Activated naive CD4-positive, alpha-beta T cell treated with anti-CD3 and anti-CD28 coated beads, Interleukin-2, amount 10 ng/mL, durations not matched to agents 7 days and 5 days (primary cell): ENCODE data around the gene ARL15.
A peak's percentile ranks its signal among the peaks of the same experiment; 100 is the strongest.

Source experiments
- CTCF ChIA-PET: fragments of 350-600 bp; sonication (Branson Sonifier 250); formaldehyde crosslinking; loops from one replicate; lab custom pipeline; 2021; ENCODE audit warnings: antibody characterized with exemption; lab: Charles Lee
- DNase-seq: peaks from one replicate; pipeline ENCODE4 v3.0.0-alpha.2; 2020
- H3K27ac Mint-ChIP-seq: one replicate; pipeline ENCODE4 v1.8.0; 2021; ENCODE audit warnings: mild to moderate bottlenecking, moderate library complexity, mixed read lengths
- H3K27me3 Mint-ChIP-seq: one replicate; pipeline ENCODE4 v1.8.0; 2021; ENCODE audit warnings: mild to moderate bottlenecking, mixed read lengths
- H3K36me3 Mint-ChIP-seq: one replicate; pipeline ENCODE4 v1.8.0; 2021; ENCODE audit warnings: mixed read lengths
- H3K4me1 Mint-ChIP-seq: one replicate; pipeline ENCODE4 v1.8.0; 2021; ENCODE audit warnings: mixed read lengths
- H3K4me3 Mint-ChIP-seq: one replicate; pipeline ENCODE4 v1.8.0; 2021; ENCODE audit warnings: mild to moderate bottlenecking, moderate library complexity, mixed read lengths
- H3K9me3 Mint-ChIP-seq: one replicate; pipeline ENCODE4 v1.8.0; 2021; ENCODE audit warnings: mixed read lengths

The ARL15 gene

DNA sequence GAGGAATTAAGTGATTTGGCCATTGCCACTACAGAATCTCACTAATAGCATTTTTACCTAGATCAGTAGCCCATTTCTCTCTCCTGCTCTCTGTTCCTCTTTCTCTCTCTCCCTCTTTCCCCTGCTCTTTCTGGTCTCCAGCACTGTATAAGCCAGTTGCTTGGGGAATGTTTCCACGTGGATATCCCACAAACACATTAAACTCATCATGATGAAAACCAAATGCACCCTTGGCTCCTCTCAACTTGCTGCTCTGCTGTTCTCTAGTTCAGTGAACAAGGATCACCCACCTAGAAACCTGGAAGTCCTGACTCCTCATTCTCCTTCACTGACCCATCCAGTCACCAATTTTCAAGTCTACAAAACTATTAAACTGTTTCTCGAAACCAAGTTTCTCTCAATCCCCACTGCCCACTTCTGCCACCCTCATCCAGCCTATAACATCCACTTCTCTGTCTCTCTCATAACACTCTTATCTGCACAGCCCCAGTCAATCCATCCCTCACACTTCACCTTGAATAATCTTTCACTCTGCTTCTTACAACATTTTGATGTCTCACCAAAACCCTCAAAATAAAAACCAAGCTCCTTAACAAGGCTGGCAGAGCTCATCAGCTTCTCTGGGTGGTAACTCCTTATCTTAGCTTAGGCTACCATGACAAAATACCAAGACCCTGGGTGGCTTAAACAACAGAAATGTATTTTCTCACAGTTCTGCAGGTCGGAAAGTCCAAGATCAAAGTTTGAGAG is 79.3 kb downstream of the ARL15 start:
- CTCF ChIA-PET: interaction anchor here (1.3 kb wide), 1 partner anchor 9 kb away, joined by 3 read pairs; no protein-coding TSS in a partner anchor
- Mint-ChIP-seq H3K9me3 (no peaks in the 10 kb centered on the region), H3K27me3 (peaks cover 7% of the 10 kb centered on the region), H3K4me3 (no peak overlapping the region), H3K4me1 (peaks cover 3% of the 10 kb centered on the region), H3K27ac (no peak overlapping the region), H3K36me3 (no peaks in the 10 kb centered on the region)
- DNase-seq: no peak

GRCh38 chr5:54229041-54229780 is 81.2 kb downstream of the ARL15 start:
- Mint-ChIP-seq H3K4me3 (no peak overlapping the region), H3K4me1 (no peaks in the 10 kb centered on the region), H3K27me3 (peaks cover 7% of the 10 kb centered on the region), H3K36me3 (no peaks in the 10 kb centered on the region), H3K9me3 (no peaks in the 10 kb centered on the region), H3K27ac (no peak overlapping the region)
- CTCF ChIA-PET: interaction anchor here (0.7 to 2.5 kb wide), 15 partner anchors 15 to 1281 kb away, joined by 3 to 17 read pairs (median 4); no protein-coding TSS in a partner anchor
- DNase-seq: peak; percentile 82

- no peaks in the 10 kb centered on the region for H3K36me3 Mint-ChIP-seq
- CTCF ChIA-PET: interaction anchor here (1.1 to 1.7 kb wide), 4 partner anchors 17 to 1057 kb away, joined by 3 to 15 read pairs (median 4); no protein-coding TSS in a partner anchor
- no peak overlapping the region for H3K4me3 Mint-ChIP-seq
- no peaks in the 10 kb centered on the region for H3K9me3 Mint-ChIP-seq
- DNase-seq: no peak
- H3K4me1 Mint-ChIP-seq: no peaks in the 10 kb centered on the region
- H3K27ac Mint-ChIP-seq: no peak overlapping the region
- peaks cover 7% of the 10 kb centered on the region for H3K27me3 Mint-ChIP-seq
Measured at GRCh38 chr5:54227759-54228158, 82.6 kb downstream of the ARL15 start.

GRCh38 chr5:54227109-54227508 is 83.3 kb downstream of the ARL15 start:
- H3K4me1 Mint-ChIP-seq: no peaks in the 10 kb centered on the region
- CTCF ChIA-PET: interaction anchor here (0.6 kb wide), 1 partner anchor 762 kb away, joined by 3 read pairs; no protein-coding TSS in a partner anchor

GRCh38 chr5:54226215-54226614 is 84.2 kb downstream of the ARL15 start:
- Mint-ChIP-seq H3K27me3 (peaks cover 7% of the 10 kb centered on the region), H3K9me3 (no peaks in the 10 kb centered on the region), H3K36me3 (no peaks in the 10 kb centered on the region), H3K4me3 (no peak overlapping the region), H3K4me1 (no peaks in the 10 kb centered on the region), H3K27ac (no peak overlapping the region)
- DNase-seq: no peak
- CTCF ChIA-PET: interaction anchor here (1.0 kb wide), 1 partner anchor 11 kb away, joined by 3 read pairs; no protein-coding TSS in a partner anchor

More at GRCh38 chr5:54227109-54227508, 83.3 kb downstream of the ARL15 start:
- Mint-ChIP-seq H3K27ac (no peak overlapping the region), H3K4me3 (no peak overlapping the region), H3K27me3 (peaks cover 7% of the 10 kb centered on the region), H3K36me3 (no peaks in the 10 kb centered on the region), H3K9me3 (no peaks in the 10 kb centered on the region)
- no peak for DNase-seq

DNA sequence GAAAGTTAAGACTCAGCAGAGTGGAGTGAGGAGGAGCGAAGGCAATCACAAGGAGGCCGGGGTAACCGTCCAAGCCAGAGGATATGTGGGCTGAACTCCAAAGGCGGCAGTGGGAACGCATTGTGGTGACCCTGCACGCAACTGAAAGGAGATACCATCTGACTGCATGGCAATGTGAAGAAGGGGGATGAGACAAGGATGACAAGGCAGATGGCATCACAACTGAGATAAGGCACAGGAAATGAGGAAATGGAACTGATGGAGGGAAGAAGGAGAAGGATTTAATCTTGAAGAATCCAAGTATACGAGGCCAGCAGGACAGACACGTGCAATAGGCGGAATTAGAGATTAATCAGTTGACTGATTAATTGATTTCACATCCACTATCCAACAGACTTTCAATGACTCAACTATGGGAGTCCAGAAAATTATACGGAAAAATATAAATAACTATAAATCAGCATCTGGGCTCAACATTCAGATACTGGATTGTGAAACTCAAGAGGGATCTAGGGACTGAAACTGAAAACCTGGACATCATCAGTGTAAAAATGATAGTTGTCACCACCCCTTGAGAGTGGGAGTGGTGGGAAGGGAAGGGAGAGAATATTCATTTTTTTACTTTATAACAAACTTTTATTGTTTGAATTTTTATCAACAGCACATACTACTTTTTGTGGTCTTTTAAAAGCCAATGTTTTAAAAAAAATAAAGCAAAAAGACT is 86.1 kb downstream of the ARL15 start:
- CTCF ChIA-PET: no interaction called here
- no peaks in the 10 kb centered on the region for H3K9me3 Mint-ChIP-seq
- no peaks in the 10 kb centered on the region for H3K36me3 Mint-ChIP-seq
- no peak overlapping the region for H3K4me3 Mint-ChIP-seq
- peaks cover 2% of the 10 kb centered on the region for H3K27me3 Mint-ChIP-seq
- H3K4me1 Mint-ChIP-seq: no peaks in the 10 kb centered on the region
- DNase-seq: no peak
- no peak overlapping the region for H3K27ac Mint-ChIP-seq

DNA sequence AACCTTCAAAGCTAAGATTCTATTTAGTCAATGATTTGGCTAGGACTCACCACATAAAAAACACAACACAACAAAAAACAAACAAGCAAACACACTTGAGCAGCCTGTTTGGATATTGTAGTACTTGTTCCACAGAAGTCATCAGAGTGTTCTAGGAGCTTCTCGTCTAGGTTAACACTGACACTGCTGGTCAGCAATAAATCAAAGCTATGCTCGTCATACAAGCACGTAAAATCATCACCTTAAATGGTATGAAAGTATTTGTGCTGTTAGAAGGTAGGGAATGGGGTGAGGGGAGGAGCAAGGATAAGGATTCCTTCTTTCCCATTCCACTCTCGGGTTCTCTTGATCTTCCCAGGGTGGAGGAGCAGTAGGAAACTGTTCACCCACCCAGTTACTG is 88.0 kb downstream of the ARL15 start:
- Mint-ChIP-seq H3K27ac (no peak overlapping the region), H3K36me3 (no peaks in the 10 kb centered on the region), H3K9me3 (no peaks in the 10 kb centered on the region), H3K27me3 (no peaks in the 10 kb centered on the region), H3K4me3 (no peak overlapping the region), H3K4me1 (no peaks in the 10 kb centered on the region)
- CTCF ChIA-PET: interaction anchor here (0.6 to 1.4 kb wide), 2 partner anchors 8 to 12 kb away, joined by 3 read pairs; no protein-coding TSS in a partner anchor
- DNase-seq: no peak

DNA sequence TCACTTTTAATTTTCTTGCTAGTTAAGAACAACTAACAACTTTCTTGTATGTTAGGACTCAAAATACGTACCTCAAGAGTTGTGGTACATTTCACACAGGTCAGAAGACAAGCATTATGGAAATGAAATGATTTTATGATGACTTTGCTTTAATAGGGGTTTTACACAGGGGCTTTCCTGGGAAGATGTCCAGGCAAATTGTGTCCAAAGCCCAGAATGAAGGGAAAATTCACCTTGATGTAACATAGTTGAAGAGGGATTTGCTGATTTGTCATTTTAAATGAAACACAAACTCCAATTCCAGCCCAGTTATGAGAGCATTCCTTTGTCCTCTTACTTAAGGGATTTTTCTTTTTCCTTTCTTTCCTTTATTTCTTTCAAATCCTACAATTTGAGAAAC is 89.2 kb downstream of the ARL15 start:
- no peak overlapping the region for H3K27ac Mint-ChIP-seq

GRCh38 chr5:54220230-54221040 is 89.9 kb downstream of the ARL15 start:
- DNase-seq: no peak
- Mint-ChIP-seq H3K4me3 (no peak overlapping the region), H3K9me3 (no peaks in the 10 kb centered on the region), H3K27me3 (no peaks in the 10 kb centered on the region), H3K4me1 (no peaks in the 10 kb centered on the region), H3K27ac (no peak overlapping the region), H3K36me3 (no peaks in the 10 kb centered on the region)
- CTCF ChIA-PET: no interaction called here

More for the DNA sequence above, 89.2 kb downstream of the ARL15 start:
- Mint-ChIP-seq H3K4me3 (no peak overlapping the region), H3K9me3 (no peaks in the 10 kb centered on the region), H3K36me3 (no peaks in the 10 kb centered on the region), H3K4me1 (no peaks in the 10 kb centered on the region), H3K27me3 (no peaks in the 10 kb centered on the region)
- DNase-seq: no peak
- CTCF ChIA-PET: interaction anchor here (1.4 kb wide), 1 partner anchor 9 kb away, joined by 3 read pairs; no protein-coding TSS in a partner anchor

- Mint-ChIP-seq H3K36me3 (no peaks in the 10 kb centered on the region), H3K9me3 (no peaks in the 10 kb centered on the region), H3K4me3 (no peak overlapping the region), H3K27me3 (no peaks in the 10 kb centered on the region), H3K27ac (no peak overlapping the region), H3K4me1 (no peaks in the 10 kb centered on the region)
- DNase-seq: no peak
- CTCF ChIA-PET: interaction anchor here (0.8 kb wide), 1 partner anchor 44 kb away, joined by 3 read pairs; no protein-coding TSS in a partner anchor
Measured at GRCh38 chr5:54217826-54218503, 92.4 kb downstream of the ARL15 start.

DNA sequence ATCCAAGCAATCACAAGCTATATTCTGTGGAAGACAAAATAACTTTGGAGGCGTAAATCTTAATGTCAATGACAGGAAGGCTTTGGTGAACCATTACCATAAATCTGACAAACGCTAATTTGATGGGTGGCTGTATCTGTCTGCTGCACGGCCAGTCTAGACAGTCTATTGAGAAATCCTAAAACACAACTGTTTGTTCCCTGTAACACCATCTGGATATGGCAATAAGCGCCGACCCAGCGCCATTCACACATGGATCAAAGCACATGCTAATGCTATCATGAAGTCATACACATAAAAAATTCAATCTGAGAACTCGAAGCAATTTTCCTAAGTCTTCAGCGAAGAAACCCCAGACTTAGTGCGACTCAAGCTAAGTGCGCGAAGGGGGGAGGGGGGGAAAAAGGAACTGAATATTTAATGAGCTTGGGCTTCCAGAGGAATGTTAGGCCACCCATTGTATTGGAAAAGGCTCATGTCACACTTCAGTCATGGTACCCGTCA is 95.1 kb downstream of the ARL15 start:
- CTCF ChIA-PET: interaction anchor here (1.2 kb wide), 2 partner anchors 10 to 738 kb away, joined by 3 to 5 read pairs; no protein-coding TSS in a partner anchor
- Mint-ChIP-seq H3K9me3 (no peaks in the 10 kb centered on the region), H3K4me1 (no peaks in the 10 kb centered on the region), H3K36me3 (no peaks in the 10 kb centered on the region), H3K4me3 (no peak overlapping the region), H3K27ac (no peak overlapping the region), H3K27me3 (no peaks in the 10 kb centered on the region)
- DNase-seq: no peak

DNA sequence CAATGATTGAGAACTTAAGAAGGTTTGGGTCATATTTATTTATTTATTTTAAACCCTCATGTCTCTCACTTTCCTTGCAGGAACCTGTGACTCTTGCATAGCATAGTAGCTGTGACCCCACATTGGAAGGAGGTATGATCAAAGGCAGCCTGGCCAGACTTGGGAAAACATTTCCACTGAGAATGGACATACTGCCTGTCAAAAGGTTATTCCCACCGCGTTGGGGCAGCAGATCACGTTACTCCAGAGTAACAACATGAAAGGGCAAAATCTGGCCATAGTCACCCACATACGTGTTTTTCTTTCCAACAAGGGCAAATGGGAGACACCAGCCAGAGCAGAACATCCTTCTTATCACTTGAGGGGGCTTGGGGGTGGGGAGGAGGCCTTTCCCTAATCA is 95.7 kb downstream of the ARL15 start:
- Mint-ChIP-seq H3K27me3 (no peaks in the 10 kb centered on the region), H3K27ac (no peak overlapping the region), H3K4me1 (no peaks in the 10 kb centered on the region), H3K4me3 (no peak overlapping the region), H3K36me3 (no peaks in the 10 kb centered on the region), H3K9me3 (no peaks in the 10 kb centered on the region)
- CTCF ChIA-PET: interaction anchor here (1.2 kb wide), 1 partner anchor 11 kb away, joined by 3 read pairs; no protein-coding TSS in a partner anchor
- DNase-seq: no peak
